Inflammatory macrophage treated with lipopolysaccharide for 4 hours (primary cell): Measurements from ENCODE around the gene LMF2.

ENCODE experiments used
- DNase-seq: peaks from one replicate; pipeline ENCODE4 v3.0.0-alpha.2; 2020

The LMF2 gene

DNA sequence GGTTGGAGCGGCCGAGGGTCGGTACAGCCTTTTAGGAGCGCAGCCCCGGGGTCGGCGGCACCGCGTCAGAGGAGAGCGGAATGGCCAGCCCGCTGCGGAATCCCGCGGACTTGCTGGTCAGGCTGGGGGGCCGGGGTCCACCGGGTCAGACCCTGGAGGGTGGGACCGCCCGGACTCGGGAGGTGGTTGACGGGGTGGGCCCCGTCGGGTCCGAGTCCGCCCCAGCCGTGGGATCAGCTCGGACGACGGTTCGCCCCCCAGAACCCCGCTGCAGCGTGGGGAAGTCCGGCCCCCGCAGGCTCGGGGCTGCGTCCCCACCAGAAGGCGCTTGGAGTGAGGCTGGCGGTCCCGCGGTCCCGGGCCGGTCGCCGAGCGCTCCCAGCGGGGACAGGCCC lies 26.5 kb downstream of the LMF2 start:
- no peak for DNase-seq

GRCh38 chr22:50479721-50480120 lies 27.8 kb downstream of the LMF2 start:
- DNase-seq, result no peak

DNA sequence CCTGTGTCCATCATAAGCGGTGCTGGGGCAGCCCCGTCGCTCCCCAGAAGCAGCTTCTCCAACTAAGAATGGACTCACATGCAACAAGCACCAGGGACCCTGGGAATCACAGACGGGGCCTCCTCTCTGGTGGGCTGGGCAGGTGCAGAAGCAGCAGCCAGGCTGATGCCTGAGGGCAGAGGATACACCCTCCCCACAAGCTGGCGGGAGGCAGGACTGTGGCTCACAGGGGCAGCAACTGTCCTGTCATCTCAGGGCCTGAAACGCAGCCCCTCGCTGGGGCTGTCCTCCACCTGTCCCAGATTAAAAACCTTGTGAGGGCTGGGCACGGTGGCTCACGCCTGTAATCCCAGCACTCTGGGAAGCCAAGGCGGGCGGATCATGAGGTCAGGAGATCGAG lies 29.6 kb downstream of the LMF2 start:
- no peak for DNase-seq

GRCh38 chr22:50476868-50477267 lies 30.6 kb downstream of the LMF2 start:
- DNase-seq, result no peak

DNA sequence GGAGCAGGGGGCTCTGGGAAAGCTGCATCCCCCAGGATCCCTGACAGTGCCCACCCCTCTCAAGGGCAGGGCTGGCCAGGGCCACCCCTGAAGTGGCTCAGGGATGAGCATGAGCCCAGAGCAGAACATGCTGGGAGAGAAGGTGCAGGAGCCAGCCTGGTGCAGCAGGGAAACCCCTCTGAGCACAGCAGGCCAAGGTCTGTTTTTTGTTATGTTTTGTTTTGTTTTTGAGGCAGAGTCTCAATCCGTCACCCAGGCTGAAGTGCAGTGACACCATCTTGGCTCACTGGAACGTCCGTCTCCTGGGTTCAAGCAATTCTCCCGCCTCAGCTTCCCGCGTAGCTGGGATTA lies 31.9 kb downstream of the LMF2 start:
- DNase-seq, result no peak

DNA sequence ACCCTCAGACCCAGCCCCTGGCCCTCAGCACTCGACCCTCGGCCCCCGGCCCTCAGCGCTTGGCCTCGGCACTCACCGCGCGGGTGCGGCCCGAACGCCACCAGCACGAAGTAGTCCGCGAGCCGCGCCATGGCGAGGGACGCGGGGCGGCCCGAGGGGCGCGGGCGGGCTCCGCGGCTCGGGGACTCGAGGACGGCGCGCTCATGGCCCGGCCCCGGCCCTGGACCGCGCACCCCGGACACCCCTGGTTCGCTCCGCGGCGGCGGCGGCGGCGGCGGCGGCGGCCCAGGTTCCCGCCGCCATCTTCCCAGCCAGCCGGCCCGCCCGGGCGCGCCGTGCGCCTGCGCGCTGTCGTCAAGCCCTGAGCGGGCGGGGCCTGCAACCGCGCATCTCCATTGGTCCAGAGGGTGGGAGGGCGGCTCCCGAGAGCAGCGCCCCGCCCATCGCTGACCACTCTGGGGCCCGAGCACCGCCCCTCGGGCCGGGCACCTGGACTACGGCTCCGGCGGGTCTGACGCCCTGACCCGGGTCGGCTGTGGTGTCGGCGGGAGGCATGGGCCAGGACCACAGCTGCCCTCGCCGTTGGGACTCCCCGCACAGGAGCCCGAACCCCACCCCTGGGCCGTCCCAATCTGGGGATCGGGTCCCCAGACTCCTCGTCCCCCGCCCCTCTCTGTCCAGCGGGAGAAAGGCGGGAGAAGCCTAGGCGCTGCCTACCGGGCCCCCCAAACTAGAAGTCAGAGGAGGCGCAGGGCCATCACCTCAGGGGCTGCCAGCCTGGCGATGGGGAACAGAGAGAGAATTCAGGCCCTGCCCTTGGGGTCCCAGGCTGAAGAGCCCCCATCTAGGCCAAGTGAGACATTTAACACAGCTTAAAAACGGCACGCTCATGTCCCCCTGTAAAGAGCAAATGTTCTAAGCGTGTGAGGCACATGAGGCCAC lies 32.5 kb downstream of the LMF2 start, which contains the start of gene SBF1:
Gene SBF1 (minus strand): TSS at position 326 of the 942 bp plus-strand sequence. CDS start 195 bp downstream, at position 131.
- DNase-seq, result peak; percentile 92

- DNase-seq, result peak; percentile 52
Observed at GRCh38 chr22:50473855-50474671, 33.4 kb downstream of the LMF2 start.

- no peak for DNase-seq
Observed at GRCh38 chr22:50473088-50473487, 34.4 kb downstream of the LMF2 start.

DNA sequence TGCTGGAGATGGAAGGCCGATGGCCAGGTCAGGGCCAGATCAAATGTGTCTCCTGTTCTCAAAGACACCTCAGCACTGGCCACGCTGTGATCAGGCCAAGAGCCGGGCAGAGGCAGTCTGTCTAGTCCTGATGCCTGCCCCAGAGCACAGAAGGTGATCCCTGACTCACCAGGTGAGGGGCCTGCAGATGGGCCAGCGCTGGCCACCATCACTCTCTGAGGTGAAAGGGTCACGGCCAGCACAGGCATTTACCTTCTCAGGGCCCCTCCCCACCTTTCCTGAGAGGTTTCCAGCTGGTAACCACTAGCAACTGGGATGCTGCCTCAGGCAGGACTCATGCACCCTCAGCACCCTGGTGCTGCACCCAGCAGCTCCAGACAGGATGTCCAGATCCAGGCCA lies 35.5 kb downstream of the LMF2 start:
- DNase-seq, result no peak

DNA sequence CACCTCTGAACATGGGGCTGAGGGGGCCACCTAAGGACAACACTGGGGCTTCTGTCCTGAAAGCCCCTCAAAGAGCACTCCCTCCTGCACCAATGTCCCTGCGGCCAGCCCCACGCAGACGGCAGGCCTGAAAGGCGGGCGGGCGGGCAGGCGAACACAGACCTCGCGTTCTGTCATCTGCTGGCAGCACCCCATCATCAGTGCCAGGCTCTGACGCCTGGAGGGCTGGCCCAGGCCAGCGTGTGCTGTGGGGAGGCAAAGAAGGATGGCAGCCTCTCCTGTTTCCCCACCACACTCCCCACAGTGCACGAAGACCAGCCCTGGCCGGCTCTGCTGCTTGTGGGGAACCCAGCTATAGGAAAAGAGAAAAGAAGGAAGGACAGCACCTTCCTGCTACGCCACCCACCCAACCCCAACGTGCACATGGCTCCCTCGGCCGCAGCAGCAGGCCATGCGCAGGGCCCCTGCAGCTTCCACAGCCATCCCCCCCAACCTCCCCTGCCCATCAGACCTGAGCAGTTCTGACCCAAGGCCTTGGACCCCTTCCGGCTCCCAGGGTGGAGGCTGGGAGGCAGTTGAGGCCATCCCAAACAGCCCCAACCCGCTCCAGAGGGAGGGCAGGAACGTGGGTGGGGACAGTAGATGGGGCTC lies 36.2 kb downstream of the LMF2 start:
- DNase-seq, result no peak

GRCh38 chr22:50470491-50470890 lies 37.0 kb downstream of the LMF2 start:
- no peak for DNase-seq

GRCh38 chr22:50469377-50470305 lies 37.9 kb downstream of the LMF2 start:
- no peak for DNase-seq

- DNase-seq, result no peak
Observed at GRCh38 chr22:50468626-50469025, 38.9 kb downstream of the LMF2 start.

DNA sequence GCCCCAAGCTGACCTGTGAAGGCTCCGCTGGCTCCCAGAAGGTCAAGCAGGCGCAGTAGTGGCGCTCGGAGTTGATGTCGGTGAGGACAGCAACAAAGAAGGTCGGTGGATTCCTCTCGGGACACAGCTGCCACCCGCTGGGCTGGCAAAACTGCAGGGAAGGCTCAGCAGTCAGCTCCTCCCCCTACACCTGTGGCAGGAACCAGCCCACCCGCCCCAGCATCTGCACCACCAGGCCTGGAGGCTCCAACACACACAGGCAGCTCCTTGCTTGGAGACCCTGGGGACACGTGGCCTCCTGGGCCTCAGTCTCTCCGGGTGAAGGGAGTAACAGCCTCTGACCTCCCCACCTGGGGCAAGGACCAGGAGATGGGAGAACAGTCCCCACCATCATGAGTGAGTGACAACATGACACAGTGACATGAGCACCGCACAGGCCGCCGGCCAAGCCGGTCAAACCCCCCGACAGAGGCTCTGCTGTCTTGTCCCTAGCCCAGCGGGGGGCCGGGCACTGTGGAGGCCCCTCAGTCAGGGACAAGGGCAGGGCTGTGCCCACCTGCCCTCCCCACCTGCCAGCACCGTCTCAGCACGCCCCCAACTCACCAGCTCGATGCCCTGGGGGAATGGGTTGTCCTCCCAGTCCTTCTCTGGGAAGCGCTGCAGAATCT lies 39.6 kb downstream of the LMF2 start:
- DNase-seq, result no peak

DNA sequence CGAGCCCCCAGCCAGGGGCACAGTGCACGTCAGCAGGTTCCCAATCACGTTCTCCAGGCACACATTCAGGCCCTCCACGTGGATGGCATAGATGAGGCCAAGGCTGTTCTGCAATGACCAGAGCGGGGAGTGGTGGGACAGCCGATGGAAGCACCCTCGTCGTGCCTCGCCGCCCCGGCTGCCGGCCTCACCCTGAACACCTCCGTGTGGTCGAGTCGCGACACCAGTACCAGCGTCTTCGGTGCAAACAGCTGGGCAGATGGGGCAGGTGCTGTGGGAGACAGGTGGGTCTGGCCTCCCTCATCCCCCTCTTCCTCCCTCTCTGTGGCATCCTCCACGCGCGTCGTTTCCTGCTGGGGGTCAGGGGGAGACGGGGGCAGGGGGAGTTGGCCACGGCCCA lies 40.2 kb downstream of the LMF2 start:
- DNase-seq, result no peak

GRCh38 chr22:50465066-50465930 lies 42.2 kb downstream of the LMF2 start:
- no peak for DNase-seq

DNA sequence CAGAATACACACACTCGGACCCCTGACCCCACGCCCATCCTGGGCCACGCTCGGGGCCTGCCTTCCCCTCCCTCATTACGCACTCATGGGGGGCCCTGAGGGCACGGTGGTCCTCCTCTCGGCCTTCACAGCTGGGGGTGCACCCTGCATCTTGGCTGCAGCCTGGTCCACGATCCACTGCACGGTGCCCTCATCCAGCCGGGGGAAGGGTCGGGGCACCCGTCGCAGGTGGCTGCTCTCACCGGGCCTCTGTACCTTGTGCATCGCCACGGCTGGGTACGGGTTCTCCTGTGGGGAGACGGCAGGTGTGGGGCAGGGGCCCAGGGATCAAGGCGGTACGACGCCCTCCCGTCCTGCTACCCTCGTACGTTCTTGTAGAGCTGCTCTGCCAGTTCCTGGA lies 43.1 kb downstream of the LMF2 start:
- DNase-seq, result no peak

GRCh38 chr22:50463188-50463900 lies 44.2 kb downstream of the LMF2 start:
- no peak for DNase-seq

DNA sequence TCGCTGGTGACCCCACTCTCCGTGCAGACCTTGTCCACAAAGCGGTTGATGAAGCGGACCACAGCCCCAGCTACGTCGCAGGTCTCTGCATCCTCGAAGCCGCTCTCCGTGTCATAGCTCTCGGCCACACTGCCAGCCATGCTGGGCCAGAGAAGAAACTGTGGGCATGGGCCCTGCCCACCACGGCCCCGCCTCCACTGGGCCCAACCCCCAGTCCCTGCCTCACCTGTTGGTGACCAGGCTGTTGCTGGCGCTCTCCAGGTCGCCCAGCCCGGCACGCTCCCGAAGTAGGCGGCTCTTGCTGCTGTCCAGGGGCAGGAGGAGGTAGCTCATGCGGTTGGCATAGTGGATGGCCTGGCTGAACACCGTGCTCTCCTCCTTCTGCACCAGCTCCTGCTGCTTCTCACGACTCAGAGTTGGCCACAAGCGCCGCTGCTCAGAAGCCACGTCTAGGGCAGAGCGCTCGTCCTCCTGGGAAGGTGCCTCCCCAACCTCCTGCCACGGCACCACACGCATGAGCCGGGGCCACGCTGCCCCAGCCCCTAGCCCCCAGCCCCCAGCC lies 45.4 kb downstream of the LMF2 start:
- no peak for DNase-seq

DNA sequence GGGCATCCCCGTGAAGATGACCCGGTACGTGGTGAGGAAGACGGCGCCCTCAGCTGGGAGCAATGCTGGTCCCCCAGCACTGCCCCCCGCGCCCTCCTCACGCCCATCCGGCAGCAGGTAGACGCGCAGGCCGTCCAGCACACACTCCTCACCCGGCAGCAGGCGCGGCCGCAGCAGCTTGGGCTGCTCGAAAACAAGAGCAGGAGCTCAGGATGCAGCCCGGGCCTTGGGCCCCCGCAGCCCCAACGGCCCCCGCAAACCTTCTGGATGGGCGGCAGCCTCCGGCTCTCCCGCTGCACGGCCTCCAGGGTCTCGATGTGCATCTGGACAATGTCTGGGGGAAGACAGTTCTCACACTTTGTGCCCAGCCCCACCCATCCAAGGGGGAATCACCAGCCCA lies 46.0 kb downstream of the LMF2 start:
- no peak for DNase-seq
